ENCODE data around the gene IL4I1.

The IL4I1 gene

GRCh38 chr19:49839713-49840112 lies 57.0 kb downstream of the IL4I1 start:
- DNase-seq, result no peak
- no peak for ATAC-seq
- Mint-ChIP-seq H3K4me1 (no peaks in the 10 kb centered on the region), H3K36me3 (ENCODE audit: low read depth) (peaks cover 21% of the 10 kb centered on the region), H3K27ac (no peak overlapping the region), H3K4me3 (no peak overlapping the region), H3K9me3 (no peaks in the 10 kb centered on the region), H3K27me3 (no peaks in the 10 kb centered on the region)
